ENCODE results near the gene TIMM17A.
A peak's percentile ranks its signal among the peaks of the same experiment; 100 is the strongest.

The TIMM17A gene

DNA sequence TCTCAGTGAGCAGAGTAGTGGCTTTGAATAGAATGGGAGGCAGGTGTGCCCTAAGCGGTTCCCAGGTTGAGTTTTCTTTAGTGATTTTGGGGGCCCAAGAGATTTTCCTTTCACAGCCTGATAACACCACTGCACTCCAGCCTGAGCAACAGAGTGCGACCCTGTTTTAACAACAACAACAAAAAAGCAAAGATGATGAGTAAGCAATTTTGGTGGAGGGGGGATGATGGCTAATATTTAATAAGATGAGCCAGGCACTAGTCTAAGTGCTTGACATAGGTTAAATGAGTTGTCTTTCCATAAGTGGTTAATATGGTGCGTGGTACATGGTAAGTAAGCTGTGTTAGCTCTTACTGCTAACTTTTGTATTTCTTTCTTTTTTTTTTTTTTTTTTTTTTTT is 29.1 kb downstream of the TIMM17A start:
- DNase-seq, result no peak

DNA sequence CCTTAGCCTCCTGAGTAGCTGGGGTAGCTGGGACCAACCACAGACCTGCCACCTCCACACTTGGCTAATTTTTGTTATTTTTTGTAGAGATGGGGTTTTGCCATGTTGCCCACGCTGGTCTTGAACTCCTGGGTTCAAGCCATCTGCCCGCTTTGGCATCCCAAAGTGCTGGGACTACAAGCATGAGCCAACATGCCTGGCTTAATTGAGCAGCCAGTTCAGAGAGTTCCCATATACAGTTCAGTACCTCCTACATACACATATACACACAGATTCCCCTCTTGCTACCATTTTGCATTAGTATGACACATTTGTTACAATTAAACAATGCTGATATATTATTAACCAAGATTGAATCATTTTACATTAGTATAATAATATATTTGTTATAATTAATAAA is 30.1 kb downstream of the TIMM17A start:
- DNase-seq, result peak; percentile 63

DNA sequence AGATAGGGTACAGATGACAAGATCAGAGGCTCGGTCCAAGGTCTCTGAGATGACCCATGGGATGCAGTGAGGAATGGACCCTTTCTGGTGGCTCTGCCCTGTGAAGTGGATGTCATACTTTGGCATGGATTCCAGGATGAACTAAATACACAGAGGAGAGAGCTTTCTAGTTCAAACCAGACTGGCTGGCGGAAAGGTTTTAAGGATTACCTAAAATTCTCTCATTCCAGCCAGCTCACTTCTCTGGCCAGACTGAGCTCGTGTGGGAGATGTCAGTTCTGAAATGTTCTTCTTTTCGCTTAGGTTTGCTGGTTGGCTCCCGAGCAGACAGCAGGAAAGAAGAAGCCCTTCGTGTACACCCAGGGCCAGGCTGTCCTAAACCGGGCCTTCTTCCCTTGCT is 33.3 kb downstream of the TIMM17A start:
- DNase-seq, result no peak

DNA sequence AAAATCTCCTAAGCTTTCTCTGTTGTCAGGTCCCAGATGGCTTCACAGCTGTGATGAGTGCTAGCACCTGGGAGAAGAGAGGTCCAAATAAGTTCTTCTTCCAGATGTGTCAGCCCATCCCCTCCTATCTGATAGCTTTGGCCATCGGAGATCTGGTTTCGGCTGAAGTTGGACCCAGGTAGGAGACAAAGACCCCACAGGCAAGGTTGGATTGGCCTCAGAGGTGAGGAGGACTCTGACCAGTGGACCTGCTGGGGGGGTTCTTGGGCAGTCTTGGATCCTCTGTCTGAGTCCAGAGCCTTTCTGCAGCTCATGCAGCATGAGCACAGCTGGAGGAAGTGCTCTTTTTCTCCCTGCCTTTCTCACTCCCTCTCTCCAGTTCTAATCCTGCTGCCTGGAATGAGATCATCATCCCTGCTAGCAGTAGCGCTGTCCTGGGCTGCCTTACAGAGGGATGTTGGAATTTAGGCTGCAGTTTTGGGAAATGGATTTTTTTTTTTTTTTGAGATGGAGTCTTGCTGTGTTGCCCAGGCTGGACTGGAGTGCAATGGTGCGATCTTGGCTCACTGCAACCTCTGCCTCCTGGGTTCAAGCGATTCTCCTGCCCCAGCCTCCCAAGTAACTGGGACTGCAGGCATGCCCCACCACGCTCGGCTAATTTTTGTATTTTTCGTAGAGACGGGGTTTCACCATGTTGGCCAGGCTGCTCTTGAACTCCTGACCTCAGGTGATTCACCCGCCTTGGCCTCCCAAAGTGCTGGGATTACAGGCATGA is 34.2 kb downstream of the TIMM17A start:
- DNase-seq, result no peak

DNA sequence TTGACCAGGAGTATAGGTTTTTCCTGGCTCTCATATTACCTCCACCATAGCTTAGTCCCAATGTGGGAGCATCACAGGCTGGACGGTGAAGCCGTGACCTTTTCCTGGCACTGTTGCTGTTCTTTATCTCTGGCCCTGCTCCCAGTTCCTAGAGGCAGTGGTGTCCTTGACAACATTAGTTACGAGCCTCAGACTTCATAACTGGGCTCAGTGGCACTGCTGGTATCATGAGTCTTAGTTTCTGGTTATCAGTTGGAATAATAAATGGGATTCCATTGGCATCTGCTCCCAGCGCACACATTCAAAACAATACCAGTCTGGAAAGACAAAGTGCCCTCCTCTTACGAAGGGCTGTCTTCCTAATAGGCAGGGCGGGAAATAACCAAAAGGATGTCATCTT is 35.1 kb downstream of the TIMM17A start:
- no peak for DNase-seq

DNA sequence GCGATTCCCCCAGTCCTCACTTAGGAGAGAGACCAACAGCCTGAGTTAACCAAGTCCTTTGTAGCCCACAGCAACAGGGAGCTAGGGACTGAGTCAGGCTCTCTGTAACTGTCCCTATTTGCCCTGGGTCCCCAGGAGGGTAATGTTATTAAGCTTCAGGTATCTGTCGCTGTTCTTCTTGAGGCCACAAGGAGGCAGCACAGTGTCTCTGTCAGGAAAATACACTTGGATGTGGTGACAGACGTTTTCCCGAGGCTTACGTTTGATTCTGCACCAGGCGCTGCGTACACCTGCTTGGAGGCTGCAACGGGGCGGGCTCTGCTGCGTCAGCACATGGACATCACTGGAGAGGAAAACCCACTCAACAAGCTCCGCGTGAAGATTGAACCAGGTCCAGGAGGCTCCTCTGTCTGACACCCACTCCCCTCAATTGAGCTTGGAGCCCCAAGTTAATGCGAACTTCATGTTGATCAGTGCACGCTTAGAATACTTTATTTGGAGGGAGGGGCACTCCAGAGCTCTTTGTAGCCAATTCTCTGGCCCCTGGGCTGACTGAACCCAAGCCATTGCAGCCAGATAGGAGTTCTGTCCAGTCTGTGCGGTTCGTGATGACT is 44.4 kb downstream of the TIMM17A start:
- peak; percentile 19 for DNase-seq

DNA sequence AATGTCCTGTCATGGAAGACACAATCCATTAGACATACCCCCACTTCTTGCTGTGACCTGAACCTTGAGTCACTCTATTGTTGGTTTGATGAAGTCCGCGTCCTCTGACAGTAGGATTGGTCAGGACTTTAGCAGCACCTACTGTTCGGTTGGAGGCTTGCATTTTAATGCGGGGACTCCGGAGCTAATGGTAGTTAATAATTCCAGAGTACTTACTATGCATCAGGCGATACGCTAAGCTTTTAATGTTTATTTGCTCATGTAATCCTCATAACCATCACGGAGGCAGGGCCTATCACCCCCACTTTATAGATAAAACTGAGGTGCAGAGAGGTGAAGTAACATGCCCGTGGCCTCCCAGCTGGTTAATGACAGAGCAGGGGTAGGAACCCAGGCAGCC is 47.2 kb downstream of the TIMM17A start:
- no peak for DNase-seq

DNA sequence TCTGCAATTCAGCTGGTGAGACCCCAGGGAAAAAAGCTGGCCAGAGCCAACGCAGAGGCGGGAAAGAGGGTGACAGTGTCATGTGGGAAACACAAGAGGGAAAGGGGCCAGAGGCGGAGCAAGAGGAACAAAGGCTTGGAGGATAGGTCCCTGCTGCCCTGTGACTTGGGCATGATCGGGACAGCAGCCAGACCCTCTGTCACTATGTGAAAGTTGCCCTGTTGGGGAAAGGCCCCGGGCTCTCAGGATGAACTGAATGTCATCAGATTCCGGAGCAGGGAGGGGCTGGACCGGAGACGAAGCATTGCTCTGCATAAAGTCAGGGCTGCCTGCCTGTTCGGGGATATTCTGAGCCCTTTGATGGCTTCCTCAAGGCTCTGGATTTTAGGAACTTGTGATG is 49.4 kb downstream of the TIMM17A start:
- no peak for DNase-seq

DNA sequence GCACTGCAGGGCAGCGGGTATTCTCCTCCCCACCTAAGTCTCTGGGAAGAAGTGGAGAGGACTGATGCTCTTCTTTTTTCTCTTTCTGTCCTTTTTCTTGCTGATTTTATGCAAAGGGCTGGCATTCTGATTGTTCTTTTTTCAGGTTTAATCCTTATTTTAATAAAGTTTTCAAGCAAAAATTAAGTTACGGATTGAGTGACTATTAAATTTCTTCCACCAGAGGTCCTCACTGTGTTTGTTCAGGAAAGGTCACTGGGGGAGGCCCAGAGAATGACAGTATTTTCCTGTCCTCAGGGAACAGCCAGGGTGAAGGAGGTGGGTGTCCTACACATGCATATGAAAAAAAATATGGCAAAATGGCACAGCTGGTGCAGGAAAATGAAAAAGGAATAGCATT is 50.7 kb downstream of the TIMM17A start:
- no peak for DNase-seq

DNA sequence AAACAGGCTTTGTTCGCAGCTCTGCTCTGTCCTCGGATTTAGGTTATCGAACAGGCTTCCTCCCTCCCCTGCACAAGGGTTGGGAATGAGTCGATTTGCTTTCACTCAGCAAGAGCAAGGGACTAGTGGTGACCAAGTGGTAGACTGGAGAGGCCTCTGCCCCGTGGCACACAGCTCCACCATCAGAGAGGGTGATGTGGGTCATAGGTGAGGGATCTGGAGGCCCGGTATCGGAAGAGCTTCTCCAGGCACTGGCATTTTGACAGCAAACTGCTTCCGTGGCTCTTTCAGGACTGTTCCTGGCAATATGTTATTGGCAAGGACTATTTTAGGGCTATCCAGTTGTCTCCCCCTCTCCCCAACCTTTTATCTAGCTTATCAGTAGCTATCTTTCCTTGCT is 52.0 kb downstream of the TIMM17A start:
- no peak for DNase-seq

DNA sequence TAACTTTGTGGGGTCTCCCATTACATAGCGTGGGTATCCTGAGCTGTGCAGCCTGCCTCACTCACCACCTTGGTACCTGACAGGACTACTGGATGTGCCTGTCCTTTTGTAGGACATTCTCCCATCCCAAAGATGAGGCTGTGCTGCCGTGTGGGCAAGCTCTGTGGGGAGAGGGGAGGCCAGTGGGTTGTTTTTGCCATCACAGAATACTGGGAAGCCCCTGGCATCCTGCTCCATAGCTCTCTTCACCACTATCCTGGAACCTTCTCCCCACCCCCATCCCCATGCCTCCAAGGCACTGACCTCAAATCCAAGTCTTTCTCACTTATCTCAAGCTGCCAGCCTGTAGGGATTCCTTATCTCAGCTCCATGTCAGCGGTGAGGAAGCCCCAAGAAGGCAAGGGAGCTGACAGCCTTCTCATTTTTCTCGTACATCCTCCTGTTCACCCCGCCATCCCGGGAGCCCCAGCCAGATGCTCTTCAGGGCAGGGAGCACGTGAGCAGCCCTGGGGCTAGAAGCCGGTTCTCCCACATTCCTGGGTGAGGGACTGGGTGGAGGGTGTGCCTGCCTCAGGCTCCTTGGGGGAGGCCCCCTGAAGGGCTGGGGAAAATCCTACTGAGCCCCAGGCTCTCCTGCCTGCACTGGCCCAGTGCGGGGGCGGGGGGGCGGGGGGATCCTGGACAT is 52.6 kb downstream of the TIMM17A start:
- DNase-seq, result no peak

DNA sequence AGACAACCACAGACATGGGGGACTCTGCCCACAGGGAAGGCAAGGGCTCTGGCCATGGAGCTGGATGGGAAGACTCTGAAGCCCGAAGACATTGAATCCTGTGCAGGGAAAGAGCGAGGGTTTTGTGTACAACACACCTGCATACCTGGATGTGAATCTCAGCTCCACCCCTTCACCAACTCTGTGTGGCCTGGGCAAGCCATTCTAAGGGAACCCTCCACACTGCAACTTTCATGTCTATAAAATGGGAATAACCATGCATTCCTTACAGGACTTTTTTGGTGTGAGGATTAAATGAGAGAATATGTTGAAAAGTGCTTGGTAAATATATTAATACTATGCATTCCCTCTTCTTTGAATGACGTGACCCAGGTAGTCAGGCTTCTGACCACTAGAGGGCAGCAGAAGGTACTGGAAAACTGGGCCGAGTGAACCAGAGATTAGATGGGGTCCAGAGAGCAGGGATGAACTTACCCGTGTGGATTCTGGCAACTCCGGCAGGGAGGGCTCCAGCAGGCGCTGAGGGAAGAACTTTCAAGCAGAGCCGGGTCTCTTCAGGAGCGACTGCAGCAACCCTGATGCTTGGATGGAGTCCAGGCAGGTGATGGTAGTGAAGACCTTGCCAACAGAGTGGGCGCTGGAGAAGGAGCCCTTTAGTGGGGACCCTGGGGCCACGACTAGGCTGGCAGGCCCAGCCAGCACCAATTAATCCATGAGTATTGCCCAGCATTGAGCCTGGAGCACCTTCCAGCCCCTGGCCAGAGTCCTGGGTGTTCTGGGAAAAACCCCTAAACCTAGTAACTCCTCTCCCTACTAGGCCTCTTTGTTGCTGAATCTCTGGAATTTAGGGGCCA is 54.2 kb downstream of the TIMM17A start:
- peak; percentile 48 for DNase-seq

DNA sequence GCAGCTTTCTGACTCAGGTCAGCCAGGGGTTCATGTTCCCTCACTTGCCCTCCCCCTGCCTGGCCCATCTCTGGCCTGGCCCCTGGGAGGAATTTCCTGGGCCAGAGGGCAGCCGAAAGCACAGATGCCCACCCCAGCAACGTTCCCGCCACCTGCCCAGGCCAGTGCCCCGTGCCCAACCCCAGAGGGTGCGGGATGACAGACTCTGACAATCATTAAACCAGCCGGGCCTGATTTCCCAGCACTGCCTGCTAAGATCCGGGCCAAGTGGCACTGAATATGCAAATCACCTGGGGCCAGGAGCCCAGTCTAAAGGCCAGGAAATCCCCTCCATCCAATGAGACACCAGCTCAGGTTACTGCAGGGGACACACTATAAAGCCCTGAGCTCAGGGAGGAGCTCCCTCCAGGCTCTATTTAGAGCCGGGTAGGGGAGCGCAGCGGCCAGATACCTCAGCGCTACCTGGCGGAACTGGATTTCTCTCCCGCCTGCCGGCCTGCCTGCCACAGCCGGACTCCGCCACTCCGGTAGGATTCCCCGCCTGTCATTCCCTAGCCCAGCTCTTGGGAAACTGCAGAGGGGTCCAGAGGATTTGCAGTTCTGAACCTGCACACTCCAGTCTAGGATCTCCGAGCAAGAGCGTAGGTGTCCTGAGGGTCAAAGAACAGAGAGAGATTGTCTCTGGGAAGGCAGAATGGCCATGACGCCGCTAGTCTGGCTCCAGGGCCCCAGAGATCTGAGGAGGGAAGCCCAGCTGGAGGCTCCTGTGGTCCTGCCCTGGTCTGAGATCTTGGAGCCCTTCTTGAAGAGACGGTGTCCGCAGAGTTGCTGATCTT is 55.1 kb downstream of the TIMM17A start, which contains the start of gene ELF3:
Gene ELF3 (plus strand): TSS at position 408 of the 836 bp plus-strand sequence. CDS start 550 bp downstream, outside the sequence.
- no peak for DNase-seq

DNA sequence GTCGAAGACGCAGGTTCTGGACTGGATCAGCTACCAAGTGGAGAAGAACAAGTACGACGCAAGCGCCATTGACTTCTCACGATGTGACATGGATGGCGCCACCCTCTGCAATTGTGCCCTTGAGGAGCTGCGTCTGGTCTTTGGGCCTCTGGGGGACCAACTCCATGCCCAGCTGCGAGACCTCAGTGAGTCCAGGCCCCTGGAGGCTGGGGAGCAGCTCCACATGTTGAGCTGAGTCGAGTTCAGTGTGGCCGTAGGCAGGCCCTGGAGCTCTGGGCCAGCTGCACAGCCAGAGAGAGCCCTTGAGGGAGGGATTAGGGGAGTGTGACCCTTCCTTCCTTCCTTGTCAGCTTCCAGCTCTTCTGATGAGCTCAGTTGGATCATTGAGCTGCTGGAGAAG is 56.7 kb downstream of the TIMM17A start:
- no peak for DNase-seq

DNA sequence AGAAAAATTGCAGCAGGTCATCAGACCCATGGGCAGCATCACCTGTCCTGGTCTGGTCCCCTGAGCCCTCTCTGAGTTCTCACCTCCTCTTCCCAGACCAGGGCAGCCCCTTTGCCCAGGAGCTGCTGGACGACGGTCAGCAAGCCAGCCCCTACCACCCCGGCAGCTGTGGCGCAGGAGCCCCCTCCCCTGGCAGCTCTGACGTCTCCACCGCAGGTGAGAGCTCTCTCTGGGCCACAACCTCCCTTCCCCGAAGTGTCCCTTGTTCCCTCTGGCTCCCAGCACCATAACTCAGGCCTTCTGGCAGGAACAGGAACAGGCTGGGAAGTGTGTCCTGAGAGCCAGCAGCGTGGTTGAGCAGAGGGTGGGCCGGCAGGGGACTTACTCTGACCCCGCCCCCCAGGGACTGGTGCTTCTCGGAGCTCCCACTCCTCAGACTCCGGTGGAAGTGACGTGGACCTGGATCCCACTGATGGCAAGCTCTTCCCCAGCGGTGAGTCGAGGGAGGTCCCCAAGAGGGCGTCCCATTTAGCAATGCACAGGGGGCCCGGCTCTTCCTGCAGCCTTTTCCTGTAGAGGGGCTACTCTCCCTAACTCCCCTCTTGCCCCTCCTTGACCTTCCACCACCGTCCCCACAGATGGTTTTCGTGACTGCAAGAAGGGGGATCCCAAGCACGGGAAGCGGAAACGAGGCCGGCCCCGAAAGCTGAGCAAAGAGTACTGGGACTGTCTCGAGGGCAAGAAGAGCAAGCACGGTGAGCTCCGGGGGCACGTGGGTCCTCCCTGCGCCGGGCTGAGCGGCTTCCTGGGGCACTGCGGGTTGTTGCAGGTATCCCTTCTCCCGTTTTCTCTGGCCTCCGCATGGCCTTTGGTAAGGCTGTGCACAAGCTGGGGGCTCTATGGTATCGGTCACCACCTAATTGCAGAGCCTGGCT is 57.5 kb downstream of the TIMM17A start:
- no peak for DNase-seq

DNA sequence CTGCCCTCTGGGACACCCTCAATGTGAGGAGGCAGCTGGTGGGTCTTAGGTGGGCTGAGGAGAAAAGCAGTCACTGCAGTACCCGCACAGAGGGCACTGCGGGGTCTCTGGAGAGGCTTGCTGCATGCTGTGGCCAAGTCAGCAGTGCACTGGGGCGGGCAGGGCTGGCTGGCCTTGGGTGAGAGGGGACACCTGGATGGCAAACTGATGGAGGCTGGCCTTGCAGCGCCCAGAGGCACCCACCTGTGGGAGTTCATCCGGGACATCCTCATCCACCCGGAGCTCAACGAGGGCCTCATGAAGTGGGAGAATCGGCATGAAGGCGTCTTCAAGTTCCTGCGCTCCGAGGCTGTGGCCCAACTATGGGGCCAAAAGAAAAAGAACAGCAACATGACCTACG is 58.3 kb downstream of the TIMM17A start:
- no peak for DNase-seq

DNA sequence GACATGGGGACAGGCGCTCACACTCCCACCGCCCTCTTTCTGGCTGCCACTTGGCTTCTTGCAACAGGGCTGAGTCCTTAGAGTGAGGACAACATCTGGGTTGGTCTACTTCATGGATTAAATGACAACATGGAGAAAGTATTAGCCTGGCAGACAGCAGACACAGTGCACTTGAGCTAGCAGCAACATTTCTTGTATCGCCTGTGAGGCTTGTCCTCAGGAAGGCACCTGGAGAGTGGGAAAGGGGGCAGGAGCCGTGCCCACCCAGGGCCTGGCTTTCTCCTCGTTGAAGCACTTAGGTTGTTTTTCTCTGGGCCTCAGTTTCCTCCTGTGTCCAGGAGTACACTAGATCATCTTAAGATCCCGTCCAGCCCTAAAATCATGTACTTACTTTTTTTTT is 58.8 kb downstream of the TIMM17A start:
- no peak for DNase-seq

DNA sequence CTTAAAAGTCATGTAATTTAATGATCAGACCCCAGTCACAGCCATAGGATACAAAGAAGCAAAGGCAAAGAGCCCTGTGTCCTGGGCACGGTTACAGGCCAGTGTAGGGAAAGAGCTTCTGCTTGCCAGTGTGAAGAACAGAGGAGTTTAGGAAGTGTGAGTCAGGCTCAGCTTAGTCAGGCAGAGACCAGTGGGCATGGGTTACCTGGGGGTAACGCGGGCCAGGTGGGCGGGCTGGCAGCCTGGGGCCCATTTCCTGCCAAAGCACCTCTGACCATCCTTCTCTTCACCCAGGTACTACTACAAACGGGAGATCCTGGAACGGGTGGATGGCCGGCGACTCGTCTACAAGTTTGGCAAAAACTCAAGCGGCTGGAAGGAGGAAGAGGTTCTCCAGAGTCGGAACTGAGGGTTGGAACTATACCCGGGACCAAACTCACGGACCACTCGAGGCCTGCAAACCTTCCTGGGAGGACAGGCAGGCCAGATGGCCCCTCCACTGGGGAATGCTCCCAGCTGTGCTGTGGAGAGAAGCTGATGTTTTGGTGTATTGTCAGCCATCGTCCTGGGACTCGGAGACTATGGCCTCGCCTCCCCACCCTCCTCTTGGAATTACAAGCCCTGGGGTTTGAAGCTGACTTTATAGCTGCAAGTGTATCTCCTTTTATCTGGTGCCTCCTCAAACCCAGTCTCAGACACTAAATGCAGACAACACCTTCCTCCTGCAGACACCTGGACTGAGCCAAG is 59.8 kb downstream of the TIMM17A start:
- DNase-seq, result no peak

DNA sequence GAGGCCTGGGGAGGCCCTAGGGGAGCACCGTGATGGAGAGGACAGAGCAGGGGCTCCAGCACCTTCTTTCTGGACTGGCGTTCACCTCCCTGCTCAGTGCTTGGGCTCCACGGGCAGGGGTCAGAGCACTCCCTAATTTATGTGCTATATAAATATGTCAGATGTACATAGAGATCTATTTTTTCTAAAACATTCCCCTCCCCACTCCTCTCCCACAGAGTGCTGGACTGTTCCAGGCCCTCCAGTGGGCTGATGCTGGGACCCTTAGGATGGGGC is 60.3 kb downstream of the TIMM17A start:
- DNase-seq, result no peak

DNA sequence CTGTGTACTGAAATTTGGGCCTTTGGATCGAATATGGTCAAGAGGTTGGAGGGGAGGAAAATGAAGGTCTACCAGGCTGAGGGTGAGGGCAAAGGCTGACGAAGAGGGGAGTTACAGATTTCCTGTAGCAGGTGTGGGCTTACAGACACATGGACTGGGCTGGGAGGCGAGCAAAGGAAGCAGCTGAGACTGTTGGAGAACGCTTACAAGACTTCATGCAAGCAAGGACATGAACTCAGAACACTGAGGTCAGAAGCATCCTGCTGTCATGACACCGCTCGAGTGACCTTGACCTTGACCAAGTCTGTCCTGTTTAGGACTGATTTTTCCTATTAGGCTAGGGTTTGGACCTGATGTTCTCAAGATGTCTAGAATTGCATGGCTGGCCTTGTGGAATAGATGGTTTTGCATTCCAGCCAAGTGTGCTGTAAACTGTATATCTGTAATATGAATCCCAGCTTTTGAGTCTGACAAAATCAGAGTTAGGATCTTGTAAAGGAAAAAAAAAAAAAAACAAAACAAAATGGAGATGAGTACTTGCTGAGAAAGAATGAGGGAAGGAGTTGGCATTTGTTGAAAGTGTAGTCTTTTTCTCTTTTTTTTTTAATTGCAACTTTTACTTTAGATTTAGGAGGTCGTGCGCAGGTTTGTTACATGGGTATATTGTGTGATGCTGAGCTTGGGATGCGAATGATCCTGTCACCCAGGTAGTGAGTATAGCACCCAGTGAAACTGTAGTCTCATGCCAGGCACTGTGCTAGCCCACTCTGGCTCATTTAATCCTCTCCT is 60.9 kb downstream of the TIMM17A start:
- DNase-seq, result no peak
